CD4-positive, alpha-beta T cell treated with Interleukin-4 for 1 hour (primary cell): ENCODE results near the gene ARHGAP20.

Experiments
- DNase-seq, 2 donors: peaks; one replicate each; pipeline ENCODE4 v3.0.0-alpha.2; 2020 to 2022

The ARHGAP20 gene

DNA sequence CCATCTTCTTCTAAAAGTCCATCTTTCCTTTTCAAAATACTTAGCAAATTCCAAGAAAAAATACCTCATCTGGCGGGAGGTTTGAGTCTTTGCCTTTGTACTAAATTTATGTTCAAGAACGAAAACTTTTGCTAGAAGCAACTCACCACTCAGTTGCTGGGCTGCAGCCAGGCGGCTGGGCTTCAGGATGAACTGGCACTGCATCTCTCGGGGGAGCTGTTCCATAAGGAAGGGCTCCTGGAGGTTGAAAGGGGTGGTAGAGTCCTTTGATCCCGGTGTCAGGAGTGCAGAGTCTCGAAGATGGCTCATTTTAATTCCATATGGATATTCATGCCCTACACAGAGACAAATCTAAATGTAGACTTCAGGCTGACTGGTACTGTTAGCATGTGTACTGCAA, 105.8 kb downstream of the ARHGAP20 start:
- no peak for DNase-seq

DNA sequence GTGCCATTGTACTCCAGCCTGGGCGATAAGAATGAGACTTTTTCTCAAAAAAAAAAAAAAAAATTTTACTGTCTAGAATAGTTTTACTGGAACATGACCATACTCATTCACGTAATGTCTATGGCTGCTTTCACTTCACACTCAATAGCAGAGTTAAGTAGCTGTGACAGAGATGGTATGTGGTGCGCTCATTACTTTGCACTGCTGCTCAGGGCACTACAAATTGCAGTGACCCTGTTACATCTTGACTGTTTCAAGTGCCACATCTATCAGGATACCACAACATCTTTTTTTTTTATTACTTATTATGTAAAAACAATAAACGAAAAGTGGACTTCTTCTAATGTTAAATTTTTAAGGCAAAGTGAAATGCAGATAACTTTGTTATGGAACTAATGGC, 110.3 kb downstream of the ARHGAP20 start:
- DNase-seq = no peak

DNA sequence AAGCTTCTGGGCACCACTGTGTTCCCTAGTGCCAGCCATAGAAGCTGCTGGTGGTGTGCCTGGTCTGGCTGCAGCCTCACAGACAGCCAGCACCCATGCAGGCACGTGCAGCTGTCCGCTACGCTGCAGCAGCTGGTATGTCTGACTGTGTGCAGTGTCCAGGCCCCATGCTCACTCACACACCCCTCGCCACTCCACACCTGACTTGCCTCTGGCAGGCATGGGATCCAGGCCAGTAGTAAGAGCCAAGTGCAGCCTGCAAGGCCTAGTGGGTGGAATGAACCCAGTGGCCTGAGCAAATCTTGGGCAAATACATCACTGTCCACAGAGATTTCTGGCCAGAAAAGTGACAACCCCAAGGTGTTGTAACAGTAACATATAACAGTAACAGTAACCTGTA, 111.9 kb downstream of the ARHGAP20 start:
- no peak for DNase-seq

DNA sequence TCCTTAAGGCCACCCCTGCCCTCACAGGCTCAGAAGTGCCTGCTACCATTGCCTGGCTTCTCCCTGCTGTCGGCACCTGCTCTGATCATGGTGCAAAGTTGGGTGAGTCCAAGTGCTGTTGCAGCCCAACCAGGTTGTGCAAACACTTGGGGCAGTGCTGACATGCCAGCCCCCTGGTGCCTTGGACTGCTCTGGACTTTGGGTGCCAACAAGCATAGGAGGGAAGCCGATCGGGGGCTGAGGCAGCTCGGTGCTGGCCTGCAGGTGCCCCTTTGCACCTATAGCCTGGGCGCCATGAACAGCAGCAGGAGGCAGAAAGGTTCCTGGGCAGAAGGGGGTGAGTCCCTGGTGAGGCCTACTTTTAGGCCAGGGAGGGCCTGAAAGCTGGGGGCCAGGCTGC, 113.0 kb downstream of the ARHGAP20 start:
- no peak for DNase-seq

DNA sequence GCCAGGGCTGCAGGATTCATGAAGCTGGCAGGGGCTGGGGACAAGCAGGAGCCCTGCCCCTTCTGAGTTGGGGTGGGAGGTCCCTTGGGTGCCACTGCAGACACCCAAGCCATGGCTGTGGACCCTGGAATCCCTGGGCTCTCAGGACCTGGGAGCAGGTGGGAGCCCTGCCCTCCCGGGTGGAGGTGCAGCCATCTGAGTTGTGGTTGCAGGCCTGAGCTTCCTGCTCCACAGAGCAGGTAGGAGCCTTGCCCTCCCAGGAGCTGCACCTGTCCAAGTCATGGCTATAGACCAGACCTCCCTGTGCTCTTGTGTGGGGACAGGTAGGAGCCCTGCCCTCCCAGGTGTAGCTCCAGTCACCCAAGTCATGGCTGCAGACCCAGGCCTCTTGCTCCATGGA, 113.5 kb downstream of the ARHGAP20 start:
- DNase-seq = no peak

DNA sequence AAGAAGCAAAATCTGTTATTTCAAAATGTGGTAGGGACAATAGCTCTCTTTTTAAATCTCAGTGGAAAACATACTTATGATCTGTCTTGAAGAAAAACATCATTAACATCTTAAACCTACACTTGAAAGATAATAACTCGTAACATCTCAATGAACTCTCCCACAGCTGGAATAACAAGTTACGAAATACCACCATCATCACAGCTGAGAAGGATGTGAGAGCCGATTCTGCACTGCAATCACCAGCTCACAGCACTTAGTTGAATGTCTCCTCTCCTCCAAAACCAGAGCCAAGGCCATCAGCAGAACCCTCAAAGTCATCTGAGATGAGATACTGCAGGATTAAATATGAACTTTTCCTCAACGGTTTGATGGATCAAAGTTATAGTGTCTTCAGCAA, 124.3 kb downstream of the ARHGAP20 start:
- no peak for DNase-seq

DNA sequence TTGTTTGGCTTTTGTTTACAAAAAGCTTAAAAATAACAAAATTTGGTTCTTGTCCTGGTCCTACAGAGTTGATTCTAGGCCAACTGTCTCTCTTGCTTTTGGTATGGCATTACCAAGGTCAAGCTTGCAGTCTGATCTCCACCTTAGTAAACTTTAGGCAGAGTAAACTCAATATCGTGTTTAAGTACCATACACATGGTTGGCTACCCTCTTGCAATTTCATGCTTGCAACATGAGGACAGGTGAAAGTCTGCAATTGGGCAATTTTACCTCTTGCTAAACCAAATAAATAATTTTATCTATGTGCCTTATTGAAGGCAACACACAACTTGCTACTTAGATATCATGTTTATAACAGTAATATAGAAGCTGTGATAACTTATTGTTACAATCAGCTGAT, 125.1 kb downstream of the ARHGAP20 start:
- no peak for DNase-seq

DNA sequence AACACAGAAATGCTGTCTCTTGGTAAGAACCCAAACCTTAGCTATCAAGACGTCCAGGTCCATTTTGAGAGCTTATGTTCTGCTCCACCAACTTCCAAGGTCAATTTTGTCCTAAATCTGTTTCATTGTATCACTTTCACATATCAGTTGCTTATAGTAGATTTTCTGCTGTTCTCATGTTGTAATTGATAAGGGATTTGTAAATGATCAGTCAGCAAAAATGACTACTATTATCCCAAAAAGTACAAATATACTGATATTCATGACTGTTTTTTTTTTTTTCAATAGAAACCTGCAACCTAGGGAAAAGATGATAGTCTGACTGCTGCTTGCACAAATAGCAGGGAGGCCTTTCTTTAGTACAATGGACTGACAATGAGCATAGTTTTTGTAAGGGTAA, 128.1 kb downstream of the ARHGAP20 start:
- DNase-seq = no peak

DNA sequence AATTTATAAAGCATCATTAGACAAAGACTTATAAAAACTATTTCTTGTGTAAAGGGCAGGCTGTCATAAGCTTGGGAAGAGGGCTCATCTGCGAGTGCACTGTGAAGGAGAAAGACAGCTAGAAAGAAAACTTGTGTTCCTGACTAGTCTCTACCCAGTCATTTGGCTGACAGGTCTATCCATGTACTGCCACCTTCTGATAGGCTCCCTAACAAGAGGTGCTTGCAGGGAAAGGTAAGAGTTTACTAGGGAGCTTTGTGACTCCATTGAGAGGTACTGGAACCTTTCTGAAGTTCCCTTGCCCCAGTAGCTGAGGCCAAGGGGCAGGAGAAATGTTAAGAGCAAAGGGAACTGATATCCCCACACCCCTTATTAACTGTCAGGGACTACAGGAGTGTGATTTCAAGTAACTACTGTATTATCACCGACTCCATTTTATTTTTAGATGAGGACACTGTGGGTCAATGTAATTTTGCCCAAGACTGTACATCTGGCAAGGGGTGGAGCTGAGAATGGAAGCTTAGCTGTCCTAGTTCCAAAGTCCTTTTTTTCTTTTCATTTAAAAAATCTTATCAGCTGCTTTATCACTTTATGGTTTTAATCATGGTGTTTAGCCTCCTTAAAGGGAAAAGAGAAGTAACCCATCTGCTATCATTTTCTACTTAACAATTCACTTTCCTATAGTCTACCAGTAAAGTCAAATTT, 129.4 kb downstream of the ARHGAP20 start:
- DNase-seq = no peak

DNA sequence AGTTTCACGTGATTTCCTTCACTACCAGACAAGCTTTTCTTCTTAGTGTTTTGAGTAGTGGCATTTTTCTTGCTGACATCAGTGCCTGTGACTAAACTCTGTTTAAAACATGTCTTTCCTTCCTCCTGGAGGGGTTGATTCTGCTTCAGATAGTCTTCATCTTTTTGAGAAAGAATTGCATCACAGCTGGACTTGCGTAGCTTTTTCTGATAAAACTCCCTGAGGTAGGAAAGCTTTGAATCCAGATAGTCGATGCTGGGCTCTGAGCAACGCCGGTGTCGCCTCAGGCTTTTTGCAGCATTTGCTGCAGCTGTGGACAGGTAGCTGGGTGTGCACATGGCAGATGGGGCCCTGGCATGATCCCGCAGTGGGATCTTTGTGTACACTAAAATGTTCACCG, 131.7 kb downstream of the ARHGAP20 start:
- no peak for DNase-seq

DNA sequence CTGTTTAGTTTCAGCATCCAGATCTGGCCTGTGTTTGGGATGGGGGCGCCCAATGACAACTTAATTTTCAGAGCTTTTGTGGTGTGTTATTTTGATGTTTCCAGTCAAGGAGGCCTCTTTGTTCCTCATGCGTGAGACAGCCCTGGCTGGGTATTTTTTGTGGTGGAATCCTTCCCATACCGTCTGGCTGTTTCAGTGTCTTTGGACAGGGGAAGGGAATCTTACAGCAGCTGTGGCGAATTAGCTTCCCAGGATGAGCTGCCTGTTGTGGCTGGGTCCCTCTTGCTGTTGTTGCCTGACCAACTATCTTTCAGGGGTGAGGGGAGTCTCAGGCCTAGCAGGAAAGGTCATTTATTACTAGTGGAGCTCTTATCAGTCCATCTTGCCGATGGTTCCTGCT, 138.8 kb downstream of the ARHGAP20 start:
- no peak for DNase-seq

DNA sequence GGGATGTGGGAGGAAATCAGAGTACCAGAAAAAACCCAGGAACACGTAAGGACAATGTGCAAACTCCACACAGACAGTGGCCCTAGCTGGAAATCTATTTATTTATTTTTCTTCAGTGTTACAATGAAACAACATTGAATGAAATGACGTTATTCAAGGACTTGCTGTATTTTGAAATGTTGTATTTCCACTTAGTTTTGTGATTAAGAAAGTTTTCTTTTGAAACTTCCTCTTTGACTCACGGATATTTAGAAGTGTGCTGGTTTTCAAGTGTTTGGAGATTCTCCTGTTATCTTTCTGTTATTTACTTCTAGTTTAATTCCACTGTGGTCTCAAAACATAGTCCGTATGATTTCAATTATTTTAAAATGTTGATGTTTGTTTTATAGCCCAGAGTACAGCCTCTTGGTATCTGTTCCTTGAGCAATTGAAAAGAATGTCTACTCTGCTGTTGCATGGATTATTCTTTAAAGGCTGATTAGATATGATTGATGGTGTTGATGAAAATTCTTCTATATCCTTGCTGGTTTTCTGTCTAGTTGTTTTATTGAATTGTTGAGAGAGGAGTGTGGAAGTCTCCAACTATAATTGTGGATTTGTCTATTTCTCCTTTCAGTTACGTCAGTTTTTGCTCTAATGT, 141.0 kb downstream of the ARHGAP20 start:
- DNase-seq = no peak

DNA sequence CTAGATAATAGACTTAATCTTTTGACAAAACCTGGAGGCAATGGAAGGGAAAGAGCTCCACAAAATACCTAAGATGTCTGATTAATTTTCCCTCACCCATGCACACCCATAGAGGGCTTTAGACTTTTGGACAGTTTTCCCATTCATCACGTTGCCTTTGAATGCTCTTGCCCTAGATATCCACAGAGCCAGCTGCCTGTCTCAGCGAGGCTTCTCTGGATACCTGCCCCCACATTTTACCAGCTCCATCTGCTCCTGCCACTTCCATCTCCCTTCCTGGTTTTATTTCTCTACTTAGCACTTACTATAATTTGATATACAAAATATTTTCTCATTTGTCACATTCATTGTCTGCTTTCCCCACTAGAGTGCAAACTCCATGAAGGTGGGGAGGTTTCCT, 145.7 kb downstream of the ARHGAP20 start:
- DNase-seq = no peak

DNA sequence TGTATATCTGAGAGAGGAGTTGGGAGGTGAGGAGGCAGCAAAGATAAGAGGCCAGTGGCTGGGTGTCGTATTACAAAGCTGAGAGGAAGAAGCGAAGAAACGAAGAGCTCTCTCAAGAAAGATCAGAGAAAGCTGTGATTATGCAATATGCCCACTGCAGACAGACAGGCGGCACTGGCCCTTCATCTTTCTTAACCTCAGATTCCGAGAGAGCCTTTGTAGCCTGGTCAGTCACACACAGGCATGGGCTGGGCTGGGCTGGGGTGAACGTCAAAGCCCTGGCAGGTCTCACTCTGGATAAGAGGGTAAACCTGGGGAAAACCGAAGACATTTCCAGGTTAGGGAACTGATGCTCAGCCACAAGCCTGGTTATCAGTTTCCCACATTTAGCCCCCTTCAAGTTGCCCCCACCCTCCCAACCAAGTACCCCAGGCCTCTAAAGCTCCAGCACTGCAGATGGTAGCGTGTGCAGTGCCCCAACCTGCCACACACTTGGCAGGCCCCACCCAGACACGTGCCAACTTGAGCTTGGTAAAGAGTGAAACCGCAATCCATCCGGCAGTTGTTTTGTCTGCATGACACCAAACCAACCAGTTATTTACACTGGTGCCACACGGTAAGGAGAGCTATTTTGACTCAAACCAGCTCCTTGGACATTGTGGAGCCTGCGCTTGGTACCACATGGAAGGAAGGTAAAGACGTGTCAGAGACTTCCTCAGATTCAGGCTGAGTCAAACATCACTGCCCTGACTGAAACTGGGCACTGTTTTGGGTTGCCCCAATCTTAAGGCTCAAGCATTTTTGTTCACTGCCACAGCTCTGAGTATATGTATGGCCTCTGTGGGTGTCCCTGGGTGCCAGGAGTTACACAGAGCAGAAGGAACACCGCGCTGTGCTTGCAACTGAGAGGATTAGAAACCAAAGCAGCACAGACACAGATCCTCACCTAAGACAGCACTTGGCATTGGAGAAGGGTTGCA, 146.6 kb downstream of the ARHGAP20 start:
- DNase-seq = peak; percentile 17 to 20

DNA sequence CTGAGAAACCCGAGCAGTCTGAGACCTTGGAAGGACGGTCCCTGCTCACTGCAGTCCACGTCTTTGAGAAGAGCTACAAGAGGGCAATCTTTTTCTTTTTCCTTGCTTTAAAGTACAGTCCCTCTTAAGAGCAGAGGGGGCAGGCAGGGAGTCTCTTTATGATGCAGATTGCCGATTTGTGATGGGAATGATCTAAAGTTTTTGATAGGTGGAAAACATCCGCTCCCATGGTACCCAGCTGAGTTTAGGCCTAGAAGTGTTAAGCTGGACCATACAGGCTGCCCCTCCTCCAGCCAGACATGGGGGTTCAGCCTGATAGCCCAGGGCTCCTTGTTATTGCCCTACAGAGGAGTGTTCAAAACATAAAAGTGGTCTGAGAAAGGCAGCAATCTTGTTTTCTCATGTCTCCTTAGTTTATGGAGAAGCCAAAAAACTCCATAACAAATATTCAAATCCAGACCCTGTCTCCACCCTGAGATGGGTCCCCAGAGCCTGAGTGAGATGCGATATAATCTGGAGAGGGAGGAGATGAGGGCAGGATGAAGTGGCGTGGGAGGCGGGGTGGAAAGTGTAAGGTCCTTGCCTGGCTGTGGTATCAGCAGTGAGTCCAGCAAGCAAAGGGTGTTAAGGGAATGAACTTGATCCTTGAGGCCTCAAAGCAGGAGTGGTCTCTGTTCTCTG, 147.4 kb downstream of the ARHGAP20 start:
- DNase-seq = no peak

DNA sequence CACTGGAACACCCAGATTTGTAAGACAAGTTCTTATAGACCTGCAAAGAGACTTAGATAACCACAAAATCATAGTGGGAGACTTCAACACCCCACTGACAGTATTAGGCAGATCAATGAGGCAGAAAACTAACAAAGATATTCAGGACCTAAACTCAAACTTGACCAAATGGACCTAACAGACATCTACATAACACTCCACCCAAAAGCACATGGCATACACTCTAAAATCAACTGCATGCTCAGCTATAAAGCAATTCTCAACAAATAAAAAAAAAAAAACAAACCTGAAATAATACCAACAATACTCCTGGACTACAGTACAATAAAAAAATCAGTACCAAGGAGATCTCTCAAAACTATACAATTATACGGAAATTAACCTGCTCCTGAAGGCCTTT, 167.5 kb downstream of the ARHGAP20 start:
- DNase-seq = no peak

DNA sequence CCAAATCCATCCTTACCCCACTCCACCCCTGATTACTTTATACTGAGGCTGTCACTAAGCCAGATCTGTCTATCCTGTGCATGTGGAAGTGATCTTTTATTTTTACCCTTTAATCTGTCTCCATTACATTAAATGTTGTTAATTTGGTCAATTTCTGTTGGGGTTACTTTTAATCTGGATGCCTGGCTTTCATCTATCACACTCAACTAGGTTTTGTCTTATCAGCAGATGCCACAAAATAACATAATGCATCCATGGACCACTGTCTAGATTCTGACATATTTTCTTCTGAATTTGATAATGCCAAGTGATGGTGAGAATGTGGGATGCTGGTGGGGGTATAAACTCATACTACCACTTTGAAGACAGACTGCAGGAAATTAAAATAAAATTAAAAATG, 174.1 kb downstream of the ARHGAP20 start:
- no peak for DNase-seq

DNA sequence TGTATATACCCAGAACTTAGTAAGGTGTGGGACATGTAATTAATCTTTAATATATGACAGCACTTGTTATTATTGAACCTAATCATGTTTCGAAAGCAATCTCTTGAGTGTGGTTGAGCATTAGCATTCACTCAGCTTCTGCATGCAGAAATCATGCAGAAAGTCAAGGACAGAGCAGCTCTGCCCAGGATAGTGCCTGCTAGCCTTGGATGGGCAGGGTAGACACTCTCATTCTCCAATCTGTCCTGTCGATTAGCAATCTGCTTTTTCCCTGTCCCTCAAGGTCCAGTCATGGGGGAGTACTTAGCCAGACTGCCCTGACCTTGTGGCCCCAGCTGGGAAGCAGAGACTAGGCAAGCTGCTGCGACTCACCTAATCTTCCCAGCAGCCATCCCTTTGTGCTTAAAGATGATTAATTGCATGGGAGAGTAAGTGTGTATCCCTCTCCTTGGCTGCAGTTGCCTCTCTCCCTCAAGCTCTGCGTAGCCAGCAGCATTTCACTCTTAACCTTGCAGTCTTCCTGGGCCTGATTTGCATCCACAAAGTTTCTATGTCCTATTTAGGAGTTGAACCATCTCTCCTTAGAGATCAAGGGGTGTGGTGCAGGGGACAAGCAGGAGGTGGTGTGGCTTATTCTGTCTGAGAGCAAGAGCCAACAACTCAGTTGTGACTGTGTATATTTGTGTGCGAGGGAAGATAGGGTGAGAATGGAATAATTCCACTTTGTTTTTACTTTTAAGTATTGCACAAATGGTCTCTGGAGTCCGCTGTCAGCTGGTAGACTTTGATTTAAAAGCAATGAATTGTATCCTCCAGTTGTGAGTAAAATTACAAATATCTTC, 181.1 kb downstream of the ARHGAP20 start:
- no peak for DNase-seq

DNA sequence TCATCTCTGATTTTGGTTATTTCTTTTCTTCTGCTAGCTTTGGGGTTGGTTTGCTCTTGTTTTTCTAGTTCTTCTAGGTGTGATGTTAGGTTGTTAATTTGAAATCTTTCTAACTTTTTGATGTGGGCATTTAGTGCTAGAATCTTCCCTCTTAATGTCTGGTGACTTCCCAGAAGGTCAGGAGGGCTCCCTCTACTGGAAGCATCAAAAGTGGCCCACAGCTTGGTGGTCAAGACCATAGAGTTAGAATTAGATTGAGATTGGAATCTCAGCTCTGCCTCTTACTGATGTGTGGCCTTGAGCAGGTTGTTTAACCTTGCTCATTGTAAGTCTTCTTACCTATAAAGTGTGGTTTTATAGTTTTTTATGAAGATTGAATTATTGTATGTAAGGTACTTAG, 183.2 kb downstream of the ARHGAP20 start:
- DNase-seq = peak in 1 of 2 donors; percentile 14

DNA sequence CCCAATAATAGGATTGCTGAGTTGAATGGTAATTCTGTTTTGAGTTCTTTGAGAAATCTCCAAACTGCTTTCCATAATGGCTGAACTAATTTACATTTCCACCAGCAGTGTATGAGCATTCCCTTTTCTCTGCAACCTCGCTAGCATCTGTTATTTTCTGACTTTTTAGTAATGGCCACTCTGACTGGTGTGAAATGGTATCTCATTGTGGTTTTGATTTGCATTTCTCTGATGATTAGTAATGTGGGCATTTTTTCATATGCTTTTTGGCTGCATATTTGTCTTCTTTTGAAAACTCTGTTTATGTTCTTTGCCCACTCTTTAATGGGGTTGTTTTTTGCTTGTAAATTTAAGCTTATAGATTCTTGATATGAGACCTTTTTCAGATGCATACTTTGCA, 185.1 kb downstream of the ARHGAP20 start:
- DNase-seq = no peak
